ENCODE measurements around the gene PIGP. TPM values are rescaled to one million over a fixed set of nuclear protein-coding genes. Genes with fewer than 3 reads are reported as not detected.
"Not testable (repeated sequence)": the region's sequence is repeated elsewhere in the genome, so short reads cannot be mapped to it uniquely, and the experiment has no call there.

Gene PIGP
- total RNA-seq, 2 experiments from 2014 or later: 12.0 to 15.2 TPM

DNA sequence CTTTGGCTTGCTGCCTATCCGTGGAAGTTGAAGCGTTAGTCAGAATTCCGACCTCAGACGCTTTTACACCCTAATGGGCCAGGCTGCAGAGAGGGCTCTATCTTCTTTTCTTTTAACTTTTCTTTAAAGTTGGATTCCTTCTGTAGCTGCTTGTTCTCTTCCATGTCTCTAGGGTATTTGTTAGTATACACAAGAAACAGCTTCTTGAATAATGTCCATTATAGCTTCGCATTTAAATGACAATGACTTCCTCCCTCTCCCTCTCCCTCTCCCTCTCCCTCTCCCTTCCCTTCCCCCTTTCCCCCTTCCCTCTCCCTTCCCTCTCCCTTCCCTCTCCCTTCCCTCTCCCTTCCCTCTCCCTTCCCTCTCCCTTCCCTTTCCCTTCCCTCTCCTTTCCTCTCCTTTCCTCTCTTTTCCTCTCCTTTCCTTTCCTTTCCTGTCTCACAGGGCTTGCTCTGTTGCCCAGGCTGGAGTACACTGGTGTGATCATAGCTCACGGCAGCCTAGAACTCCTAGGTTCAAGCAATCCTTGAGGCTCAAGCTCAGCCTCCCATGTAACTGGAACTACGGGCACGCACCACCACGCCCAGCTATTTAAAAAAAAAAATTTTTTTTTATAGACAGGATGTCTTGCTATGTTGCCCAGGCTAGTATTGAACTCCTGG is 33.3 kb downstream of the PIGP start:
- H3K9me3 Mint-ChIP-seq (ENCODE audit: insufficient read depth): no peaks in the 10 kb centered on the region
- H3K4me1 Mint-ChIP-seq (ENCODE audit: low read depth): peaks cover 3% of the 10 kb centered on the region
- POLR2A ChIA-PET: no interaction called here
- ATAC-seq (no peak), DNase-seq (no peak)
- H3K36me3 Mint-ChIP-seq (ENCODE audit: low read depth): no peaks in the 10 kb centered on the region
- CTCF ChIA-PET: interaction anchor here (1.1 kb wide), 1 partner anchor 39 kb away, joined by 3 read pairs; no protein-coding TSS in a partner anchor
- no peak overlapping the region for H3K4me3 Mint-ChIP-seq
- peaks cover 8% of the 10 kb centered on the region for H3K27me3 Mint-ChIP-seq (ENCODE audit: low read depth)
- H3K27ac Mint-ChIP-seq: no peak overlapping the region

DNA sequence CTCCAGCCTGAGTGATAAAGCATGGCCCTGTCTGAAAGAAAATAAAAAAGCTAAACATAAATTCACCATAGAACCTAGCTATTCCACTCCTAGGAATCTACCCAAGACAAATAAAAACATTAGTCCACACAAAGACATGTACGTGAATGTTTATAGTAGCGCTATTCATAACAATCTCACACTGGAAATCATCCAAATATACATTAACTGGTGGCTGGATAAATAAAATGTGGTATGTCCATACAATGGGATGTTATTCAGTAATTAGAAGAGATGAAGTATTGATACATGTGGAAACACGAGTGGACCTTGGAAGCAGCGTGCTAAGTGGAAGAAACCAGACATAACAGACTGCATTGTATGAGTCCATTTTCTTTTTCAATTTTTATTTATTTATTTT is 36.7 kb downstream of the PIGP start:
- ATAC-seq (no peak), DNase-seq (no peak)
- no peak overlapping the region for H3K4me3 Mint-ChIP-seq
- peaks cover 9% of the 10 kb centered on the region for H3K27me3 Mint-ChIP-seq (ENCODE audit: low read depth)
- ChIA-PET POLR2A (no interaction called here), CTCF (no interaction called here)
- H3K36me3 Mint-ChIP-seq (ENCODE audit: low read depth): no peaks in the 10 kb centered on the region
- H3K27ac Mint-ChIP-seq: no peak overlapping the region
- H3K9me3 Mint-ChIP-seq (ENCODE audit: insufficient read depth): no peaks in the 10 kb centered on the region
- no peaks in the 10 kb centered on the region for H3K4me1 Mint-ChIP-seq (ENCODE audit: low read depth)

DNA sequence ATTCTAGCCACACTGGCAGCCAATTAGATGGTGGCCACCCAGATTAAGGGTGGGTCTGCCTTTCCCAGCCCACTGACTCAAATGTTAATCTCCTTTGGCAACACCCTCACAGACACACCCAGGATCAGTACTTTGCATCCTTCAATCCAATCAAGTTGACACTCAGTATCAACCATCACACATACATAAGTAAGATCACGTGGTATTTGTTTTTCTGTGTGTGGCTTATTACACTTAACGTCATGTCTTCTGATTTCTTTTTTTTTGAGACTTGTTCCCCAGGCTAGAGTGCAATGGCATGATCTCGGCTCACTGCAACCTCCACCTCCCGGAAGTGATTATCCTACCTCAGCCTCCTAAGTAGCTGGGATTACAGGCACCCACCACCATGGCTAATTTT is 38.5 kb downstream of the PIGP start:
- H3K4me3 Mint-ChIP-seq; ATAC-seq; DNase-seq; H3K9me3 Mint-ChIP-seq (ENCODE audit: insufficient read depth); H3K4me1 Mint-ChIP-seq (ENCODE audit: low read depth); H3K36me3 Mint-ChIP-seq (ENCODE audit: low read depth); H3K27me3 Mint-ChIP-seq (ENCODE audit: low read depth); H3K27ac Mint-ChIP-seq; CTCF ChIA-PET; POLR2A ChIA-PET: not testable (repeated sequence)

GRCh38 chr21:37032877-37033471 is 39.9 kb downstream of the PIGP start:
- Mint-ChIP-seq H3K36me3 (ENCODE audit: low read depth) (no peaks in the 10 kb centered on the region), H3K4me1 (ENCODE audit: low read depth) (no peaks in the 10 kb centered on the region), H3K27me3 (ENCODE audit: low read depth) (peaks cover 7% of the 10 kb centered on the region), H3K4me3 (no peak overlapping the region), H3K27ac (no peak overlapping the region), H3K9me3 (ENCODE audit: insufficient read depth) (no peaks in the 10 kb centered on the region)
- ATAC-seq: no peak
- no peak for DNase-seq
- ChIA-PET POLR2A (no interaction called here), CTCF (no interaction called here)

DNA sequence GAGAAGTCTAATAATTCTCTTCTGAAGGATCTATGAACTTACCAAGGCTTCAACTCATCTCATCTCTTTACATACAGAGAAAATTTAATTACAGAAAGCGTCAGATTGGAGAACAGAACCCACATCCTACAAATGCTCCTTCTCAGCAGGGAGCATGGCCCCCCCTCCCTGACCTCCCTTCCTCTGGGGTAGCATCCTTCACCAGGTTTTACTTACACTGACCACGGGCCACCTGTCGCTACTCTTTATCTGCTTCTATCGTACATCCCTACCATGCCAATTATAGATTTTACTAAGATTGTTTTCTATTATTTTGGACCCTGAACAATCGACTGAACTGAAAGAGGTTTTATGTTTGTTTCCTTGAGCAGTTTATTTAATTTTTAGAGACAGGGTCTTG is 40.6 kb downstream of the PIGP start:
- Mint-ChIP-seq H3K27me3 (ENCODE audit: low read depth) (peaks cover 6% of the 10 kb centered on the region), H3K36me3 (ENCODE audit: low read depth) (no peaks in the 10 kb centered on the region), H3K27ac (no peak overlapping the region), H3K9me3 (ENCODE audit: insufficient read depth) (no peaks in the 10 kb centered on the region), H3K4me3 (no peak overlapping the region), H3K4me1 (ENCODE audit: low read depth) (no peaks in the 10 kb centered on the region)
- CTCF ChIA-PET: no interaction called here
- POLR2A ChIA-PET: no interaction called here
- DNase-seq (no peak), ATAC-seq (no peak)

GRCh38 chr21:37030864-37031263 is 42.0 kb downstream of the PIGP start:
- POLR2A ChIA-PET: no interaction called here
- no peak overlapping the region for H3K27ac Mint-ChIP-seq

DNA sequence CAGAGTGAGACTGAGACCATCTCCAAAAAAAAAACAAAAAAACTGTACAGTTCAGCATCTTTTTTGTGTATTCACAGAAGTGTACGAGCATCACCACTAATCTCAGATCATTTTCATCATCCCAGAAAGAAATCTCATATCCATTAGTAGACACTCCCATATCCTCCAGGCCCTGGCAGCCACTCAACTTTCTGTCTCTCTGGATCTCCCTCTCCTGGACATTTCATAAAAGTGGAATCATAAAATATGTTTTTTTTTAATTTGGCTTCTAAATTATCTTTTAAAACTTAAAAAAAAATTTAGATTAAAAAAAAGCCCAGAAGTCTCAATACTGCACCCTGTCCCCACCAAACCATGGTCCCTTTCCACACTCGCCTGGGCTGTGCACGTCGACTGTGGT is 44.3 kb downstream of the PIGP start:
- H3K27ac Mint-ChIP-seq: no peak overlapping the region
- no peak for DNase-seq
- ATAC-seq: no peak
- H3K9me3 Mint-ChIP-seq (ENCODE audit: insufficient read depth): no peaks in the 10 kb centered on the region
- POLR2A ChIA-PET: no interaction called here
- H3K4me3 Mint-ChIP-seq: no peak overlapping the region
- CTCF ChIA-PET: no interaction called here
- no peaks in the 10 kb centered on the region for H3K4me1 Mint-ChIP-seq (ENCODE audit: low read depth)
- no peaks in the 10 kb centered on the region for H3K36me3 Mint-ChIP-seq (ENCODE audit: low read depth)
- H3K27me3 Mint-ChIP-seq (ENCODE audit: low read depth): peaks cover 10% of the 10 kb centered on the region

More at GRCh38 chr21:37030864-37031263, 42.0 kb downstream of the PIGP start:
- Mint-ChIP-seq H3K27me3 (ENCODE audit: low read depth) (peaks cover 7% of the 10 kb centered on the region), H3K4me1 (ENCODE audit: low read depth) (no peaks in the 10 kb centered on the region), H3K36me3 (ENCODE audit: low read depth) (no peaks in the 10 kb centered on the region), H3K9me3 (ENCODE audit: insufficient read depth) (no peaks in the 10 kb centered on the region), H3K4me3 (no peak overlapping the region)
- CTCF ChIA-PET: no interaction called here
- ATAC-seq (no peak), DNase-seq (no peak)

- Mint-ChIP-seq H3K27me3 (ENCODE audit: low read depth) (peaks cover 9% of the 10 kb centered on the region), H3K4me3 (no peak overlapping the region), H3K4me1 (ENCODE audit: low read depth) (no peaks in the 10 kb centered on the region), H3K9me3 (ENCODE audit: insufficient read depth) (no peaks in the 10 kb centered on the region), H3K27ac (no peak overlapping the region), H3K36me3 (ENCODE audit: low read depth) (no peaks in the 10 kb centered on the region)
- DNase-seq (no peak), ATAC-seq (no peak)
- POLR2A ChIA-PET: no interaction called here
- CTCF ChIA-PET: interaction anchor here (1.6 kb wide), 2 partner anchors 16 to 36 kb away, joined by 5 to 8 read pairs; no protein-coding TSS in a partner anchor
These were observed 46.4 kb downstream of the PIGP start for GRCh38 chr21:37026499-37026898.

- CTCF ChIA-PET: no interaction called here
- POLR2A ChIA-PET: no interaction called here
- Mint-ChIP-seq H3K36me3 (ENCODE audit: low read depth) (no peaks in the 10 kb centered on the region), H3K4me3 (no peak overlapping the region), H3K4me1 (ENCODE audit: low read depth) (no peaks in the 10 kb centered on the region), H3K9me3 (ENCODE audit: insufficient read depth) (no peaks in the 10 kb centered on the region), H3K27ac (no peak overlapping the region), H3K27me3 (ENCODE audit: low read depth) (peaks cover 3% of the 10 kb centered on the region)
- DNase-seq: no peak
- ATAC-seq: no peak
These were observed 54.8 kb downstream of the PIGP start for GRCh38 chr21:37017951-37018679.

Other genes with a start within 250 kb of the PIGP start
- 10 to 100 TPM; 15.5 to 16.8 TPM for gene HLCS, start 106.4 kb downstream of the PIGP start, total RNA-seq
- under 1 TPM in 1 of 2 experiments, not detected in 1; 0.10 TPM for gene RIPPLY3, start 66.4 kb downstream of the PIGP start, total RNA-seq
- 10 to 100 TPM; 48.3 to 49.5 TPM for gene TTC3, start 183 bp upstream of the PIGP start, total RNA-seq
- 10 to 100 TPM; 96.2 to 98.7 TPM for gene VPS26C, start 194.3 kb upstream of the PIGP start, total RNA-seq